ENCODE results near the gene MYNN.

Gene MYNN

GRCh38 chr3:169764882-169765612 is 8.1 kb upstream of the MYNN start, which contains the start of gene TERC:
Gene TERC (minus strand): TSS chr3:169765060.
- Histone ChIP-seq H3K27ac (peak within 1 kb of the TSS; percentile 96 to 97), H3K4me3 (peak within 1 kb of the TSS; percentile 81)
- peak; percentile 97 for DNase-seq (ENCODE audit: low spot score)
- no peak for TF ChIP-seq CTCF (IDR thresholded peaks at IDR 0.05)

GRCh38 chr3:169769287-169770181 is 3.7 kb upstream of the MYNN start, which contains the start of gene ACTRT3:
Gene ACTRT3 (minus strand): TSS chr3:169769561. CDS start chr3:169769520, 41 bp downstream.
- H3K27ac ChIP-seq = peak within 1 kb of the TSS; percentile 78 to 93
- no peak for TF ChIP-seq CTCF (IDR thresholded peaks at IDR 0.05)
- H3K4me3 ChIP-seq = peak within 1 kb of the TSS; percentile 78
- DNase-seq (ENCODE audit: low spot score) = peak; percentile 77

- no peak for TF ChIP-seq CTCF (IDR thresholded peaks at IDR 0.05)
- peak overlapping the region; percentile 86 to 97 for H3K27ac ChIP-seq
- H3K4me3 ChIP-seq = peak overlapping the region; percentile 96
- no peak for DNase-seq (ENCODE audit: low spot score)
Measured at GRCh38 chr3:169771497-169772304, 1.5 kb upstream of the MYNN start.

DNA sequence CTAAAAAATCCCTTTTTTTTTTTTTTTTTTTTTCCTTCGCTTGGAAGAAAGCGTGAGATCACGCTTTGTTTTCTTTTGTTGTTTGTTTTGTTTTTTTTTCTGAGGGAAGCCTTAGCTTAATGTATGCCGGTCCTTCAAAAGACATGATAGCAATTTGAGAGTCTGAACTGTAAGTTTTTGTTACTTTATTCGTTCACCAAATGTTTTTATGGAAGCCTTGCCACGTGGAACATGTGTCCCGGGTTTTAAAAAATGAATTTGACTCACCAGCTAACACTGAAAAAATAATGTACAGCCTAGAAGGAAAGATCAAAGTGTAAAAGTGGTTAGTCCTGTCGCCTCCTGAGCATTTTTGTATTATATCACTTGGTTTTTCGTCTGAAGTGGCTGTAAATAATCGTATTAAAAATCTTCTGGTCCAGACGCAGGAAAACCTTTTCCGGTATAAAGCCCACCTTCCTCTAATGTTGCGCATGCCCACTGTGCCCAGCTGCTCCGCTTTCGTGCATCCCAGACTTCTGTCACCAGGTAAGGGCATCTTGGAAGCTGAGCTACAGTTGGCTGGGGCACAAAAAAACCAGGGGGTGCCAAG is 795 bp upstream of the MYNN start:
- H3K4me3 ChIP-seq = peak overlapping the region; percentile 96
- peak overlapping the region; percentile 86 to 97 for H3K27ac ChIP-seq
- no peak for TF ChIP-seq CTCF (IDR thresholded peaks at IDR 0.05)
- DNase-seq (ENCODE audit: low spot score) = no peak

DNA sequence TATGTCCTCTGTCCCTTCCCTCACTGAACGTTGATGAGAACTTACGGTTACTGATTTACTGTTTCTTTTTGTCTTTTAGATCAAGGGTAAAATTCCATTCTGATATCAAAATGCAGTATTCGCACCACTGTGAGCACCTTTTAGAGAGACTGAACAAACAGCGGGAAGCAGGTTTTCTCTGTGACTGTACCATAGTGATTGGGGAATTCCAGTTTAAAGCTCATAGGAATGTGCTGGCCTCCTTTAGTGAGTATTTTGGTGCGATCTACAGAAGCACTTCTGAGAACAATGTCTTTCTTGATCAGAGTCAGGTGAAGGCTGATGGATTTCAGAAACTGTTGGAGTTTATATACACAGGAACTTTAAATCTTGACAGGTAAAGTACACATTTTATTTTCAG is 990 bp downstream of the MYNN start:
- no peak overlapping the region for H3K27ac ChIP-seq
- TF ChIP-seq CTCF (IDR thresholded peaks at IDR 0.05) = no peak
- H3K4me3 ChIP-seq = peak overlapping the region; percentile 96
- no peak for DNase-seq (ENCODE audit: low spot score)

- Histone ChIP-seq H3K27ac (no peak overlapping the region), H3K4me3 (no peak overlapping the region)
- no peak for DNase-seq (ENCODE audit: low spot score)
- no peak for TF ChIP-seq CTCF (IDR thresholded peaks at IDR 0.05)
Measured at GRCh38 chr3:169777822-169778221, 4.6 kb downstream of the MYNN start.
